ENCODE measurements around the gene EHBP1L1. TPM values are rescaled to one million over a fixed set of nuclear protein-coding genes. Genes with fewer than 3 reads are reported as not detected.
"Not testable (repeated sequence)": the region's sequence is repeated elsewhere in the genome, so short reads cannot be mapped to it uniquely, and the experiment has no call there.

The EHBP1L1 gene
- total RNA-seq, 1 donor from 2014 or later: 43.5 TPM

DNA sequence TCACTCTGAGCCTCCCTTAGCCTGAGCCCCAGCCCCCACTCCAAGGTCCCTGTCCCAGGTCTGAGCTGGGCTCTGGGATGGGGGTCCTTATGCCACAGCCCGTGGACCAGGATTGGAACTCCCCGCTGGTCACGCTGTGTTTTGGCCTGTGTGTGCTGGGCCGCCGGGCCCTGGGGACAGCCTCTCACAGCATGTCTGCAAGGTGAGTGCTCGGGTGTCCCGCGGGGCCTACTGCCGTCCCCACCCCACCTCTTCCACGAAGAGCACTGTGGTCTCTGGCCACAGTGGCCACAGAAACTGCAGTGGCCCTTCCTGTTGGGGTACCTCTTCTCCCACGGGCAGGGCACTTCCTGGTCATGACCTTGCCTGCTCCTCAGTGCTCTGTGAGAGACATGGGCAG, 58.6 kb downstream of the EHBP1L1 start:
- DNase-seq (ENCODE audit: low read depth, low spot score): no peak

DNA sequence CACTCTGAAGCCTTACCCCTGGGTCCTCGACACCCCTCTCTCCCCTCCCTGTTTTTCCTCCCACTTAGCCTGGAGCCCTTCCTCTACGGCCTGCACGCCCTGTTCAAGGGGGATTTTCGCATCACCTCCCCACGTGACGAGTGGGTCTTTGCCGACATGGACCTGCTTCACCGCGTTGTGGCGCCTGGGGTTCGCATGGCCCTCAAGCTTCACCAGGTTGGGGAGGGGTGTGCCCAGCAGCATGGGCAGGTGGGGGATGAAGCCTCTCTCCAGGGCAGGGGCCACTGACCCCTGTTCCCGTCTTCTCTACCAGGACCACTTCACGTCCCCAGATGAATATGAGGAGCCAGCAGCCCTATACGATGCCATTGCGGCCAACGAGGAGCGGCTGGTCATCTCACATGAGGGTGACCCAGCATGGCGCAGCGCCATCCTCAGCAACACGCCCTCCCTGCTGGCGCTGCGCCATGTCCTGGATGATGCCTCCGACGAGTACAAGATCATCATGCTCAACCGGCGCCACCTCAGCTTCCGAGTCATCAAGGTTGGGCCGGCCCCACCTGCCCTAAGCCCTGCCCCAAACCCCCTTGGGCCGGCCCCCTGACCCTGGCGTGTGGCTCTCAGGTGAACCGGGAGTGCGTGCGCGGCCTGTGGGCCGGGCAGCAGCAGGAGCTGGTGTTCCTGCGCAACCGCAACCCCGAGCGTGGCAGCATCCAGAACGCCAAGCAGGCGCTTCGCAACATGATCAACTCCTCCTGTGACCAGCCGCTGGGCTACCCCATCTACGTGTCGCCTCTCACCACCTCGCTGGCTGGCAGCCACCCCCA, 59.3 kb downstream of the EHBP1L1 start:
- no peak for DNase-seq (ENCODE audit: low read depth, low spot score)

DNA sequence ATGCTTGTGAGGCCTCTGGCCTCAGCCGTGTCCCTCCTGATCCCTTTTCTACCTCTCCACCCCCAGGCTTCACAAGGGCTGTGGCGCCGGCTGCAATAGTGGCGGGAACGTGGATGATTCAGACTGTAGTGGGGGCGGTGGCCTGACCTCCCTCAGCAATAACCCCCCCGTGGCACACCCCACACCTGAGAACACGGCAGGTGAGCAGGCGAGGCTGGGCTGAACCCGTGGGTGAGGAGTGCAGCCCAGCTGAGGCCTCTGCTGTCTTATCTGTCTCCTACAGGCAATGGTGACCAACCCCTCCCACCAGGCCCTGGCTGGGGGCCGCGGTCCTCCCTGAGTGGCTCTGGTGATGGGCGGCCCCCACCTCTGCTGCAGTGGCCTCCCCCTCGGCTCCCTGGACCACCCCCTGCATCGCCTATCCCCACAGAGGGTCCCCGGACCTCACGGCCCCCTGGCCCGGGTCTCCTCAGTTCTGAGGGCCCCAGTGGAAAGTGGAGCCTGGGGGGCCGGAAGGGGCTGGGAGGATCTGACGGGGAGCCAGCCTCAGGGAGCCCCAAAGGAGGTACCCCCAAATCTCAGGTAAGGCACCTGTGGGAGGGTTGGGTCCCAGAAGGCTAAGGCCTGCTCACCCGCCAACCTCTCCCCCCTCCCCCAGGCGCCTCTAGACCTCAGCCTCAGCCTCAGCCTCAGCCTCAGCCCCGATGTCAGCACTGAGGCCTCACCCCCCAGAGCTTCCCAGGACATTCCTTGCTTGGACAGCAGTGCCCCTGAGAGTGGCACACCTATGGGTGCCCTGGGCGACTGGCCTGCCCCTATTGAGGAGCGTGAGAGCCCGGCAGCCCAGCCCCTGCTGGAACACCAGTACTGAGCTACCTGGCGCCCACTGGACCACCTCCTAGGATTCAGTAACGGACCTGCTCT, 60.5 kb downstream of the EHBP1L1 start:
- no peak for DNase-seq (ENCODE audit: low read depth, low spot score)

DNA sequence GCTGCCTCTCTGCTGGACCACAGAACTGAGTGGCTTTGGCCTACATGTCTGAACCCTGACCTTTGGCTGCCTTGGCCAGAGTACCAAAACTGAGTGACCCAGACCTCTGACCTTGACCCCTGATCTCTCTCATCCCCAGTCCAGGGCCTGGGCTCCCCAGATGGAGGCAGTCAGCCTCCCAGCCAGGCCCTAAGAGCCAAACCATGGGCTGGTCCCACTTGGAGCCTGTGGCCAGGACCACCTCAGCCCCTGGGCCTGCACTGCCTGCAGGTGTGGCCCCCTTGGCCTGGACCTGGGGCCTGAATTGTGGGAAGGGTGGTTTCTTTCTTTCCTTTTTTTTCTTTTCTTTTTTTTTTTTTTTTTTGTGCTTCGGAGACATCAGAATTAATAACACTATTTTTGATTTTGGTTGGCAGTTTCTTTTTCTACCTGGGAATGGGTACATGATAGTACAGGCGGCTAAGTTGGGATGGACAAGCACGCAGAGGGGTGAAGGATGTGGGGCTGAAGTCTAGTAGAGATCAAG, 61.2 kb downstream of the EHBP1L1 start:
- no peak for DNase-seq (ENCODE audit: low read depth, low spot score)

DNA sequence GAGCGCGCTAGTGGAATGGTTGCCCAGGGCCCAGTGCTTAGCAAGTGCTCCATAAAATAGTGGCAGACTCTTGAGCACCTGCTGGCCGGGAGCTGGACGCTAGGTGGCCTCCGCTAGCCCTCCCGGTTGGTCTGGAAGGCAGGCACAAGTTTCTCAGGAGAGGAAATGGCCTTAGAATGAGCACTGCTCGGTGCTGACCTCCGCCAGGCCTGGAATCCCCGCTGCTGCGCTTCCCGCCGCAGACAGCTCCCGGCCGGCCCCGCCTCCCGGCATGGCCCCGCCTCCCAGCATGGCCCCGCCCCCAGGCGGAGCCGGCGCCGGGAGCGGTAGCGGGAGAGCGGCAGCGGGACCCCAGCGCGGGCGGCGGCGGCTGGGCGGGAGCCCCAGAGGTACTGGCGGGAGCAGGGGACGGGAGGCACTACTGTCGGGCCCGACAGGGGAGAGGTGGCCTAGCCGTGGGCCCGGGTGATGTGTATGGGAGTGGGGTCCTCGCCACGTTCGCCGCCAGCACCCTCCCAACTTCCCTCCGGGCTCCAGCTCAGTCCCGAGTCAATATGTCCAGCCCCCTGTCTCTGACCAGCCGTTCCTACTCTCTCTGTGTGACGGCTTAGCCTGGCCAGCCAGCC, 62.1 kb downstream of the EHBP1L1 start, which contains the start of gene SIPA1:
TSS of gene SIPA1 (plus strand) at position 308 of the 626 bp plus-strand sequence. CDS start 2,821 bp downstream, outside the sequence.
- peak; percentile 87 for DNase-seq (ENCODE audit: low read depth, low spot score)

DNA sequence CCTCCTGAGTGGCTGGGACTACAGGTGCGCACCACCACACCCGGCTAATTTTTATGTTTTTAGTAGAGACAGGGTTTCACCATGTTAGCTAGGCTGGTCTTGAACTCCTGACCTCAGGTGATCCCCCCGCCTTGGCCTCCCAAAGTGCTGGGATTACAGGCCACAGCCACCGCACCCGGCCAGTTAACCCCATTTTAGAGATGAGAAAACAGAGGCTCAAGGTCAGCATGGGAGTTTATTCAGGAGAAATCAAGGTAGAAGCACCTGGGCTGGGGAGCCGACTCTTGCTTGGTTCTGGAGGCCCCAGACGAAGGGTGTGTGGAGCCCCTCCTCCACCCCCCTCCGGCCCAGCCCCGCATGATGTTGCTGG, 63.4 kb downstream of the EHBP1L1 start:
- not testable (repeated sequence) for DNase-seq (ENCODE audit: low read depth, low spot score)

DNA sequence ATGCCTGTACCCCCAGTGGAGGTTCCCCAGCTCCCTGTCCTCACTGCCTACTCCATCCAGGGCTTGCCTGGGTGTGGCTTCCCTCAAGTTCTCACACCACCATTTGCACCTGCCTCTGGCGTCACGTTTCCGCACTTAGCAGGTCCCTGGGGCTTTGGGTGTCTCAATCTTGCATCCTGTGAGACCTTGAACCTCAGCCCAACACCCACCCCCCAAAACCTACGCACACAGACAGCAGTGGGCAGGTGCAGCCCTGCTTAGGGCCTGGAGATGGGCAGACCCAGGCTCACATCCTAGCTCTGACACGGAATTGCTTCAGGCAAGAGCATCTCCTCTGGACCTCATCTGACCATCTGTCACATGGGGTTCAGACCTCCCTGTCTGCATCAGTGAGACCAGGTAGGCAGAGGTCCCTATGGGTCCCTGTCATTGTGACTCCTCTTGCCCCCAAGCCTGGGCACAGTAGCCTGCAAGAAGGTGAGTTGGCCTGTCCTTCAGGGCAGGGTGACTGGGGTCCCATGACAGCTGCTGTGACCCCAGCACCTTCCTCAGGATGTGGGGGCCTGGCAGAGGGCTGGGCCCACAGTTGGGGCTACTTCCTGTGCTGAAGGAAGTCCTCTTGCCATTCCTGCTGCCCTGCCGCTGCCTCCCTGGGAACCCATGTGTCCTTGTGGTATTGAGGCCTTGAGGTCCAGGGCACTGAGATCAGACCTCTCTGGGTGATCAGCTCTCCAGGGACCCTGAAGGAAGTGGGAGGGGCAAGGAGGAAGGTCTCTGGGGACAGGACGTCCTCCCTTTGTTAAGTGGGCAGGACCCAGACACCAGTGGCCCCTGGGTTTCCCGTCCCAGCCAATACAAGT, 64.0 kb downstream of the EHBP1L1 start:
- no peak for DNase-seq (ENCODE audit: low read depth, low spot score)

DNA sequence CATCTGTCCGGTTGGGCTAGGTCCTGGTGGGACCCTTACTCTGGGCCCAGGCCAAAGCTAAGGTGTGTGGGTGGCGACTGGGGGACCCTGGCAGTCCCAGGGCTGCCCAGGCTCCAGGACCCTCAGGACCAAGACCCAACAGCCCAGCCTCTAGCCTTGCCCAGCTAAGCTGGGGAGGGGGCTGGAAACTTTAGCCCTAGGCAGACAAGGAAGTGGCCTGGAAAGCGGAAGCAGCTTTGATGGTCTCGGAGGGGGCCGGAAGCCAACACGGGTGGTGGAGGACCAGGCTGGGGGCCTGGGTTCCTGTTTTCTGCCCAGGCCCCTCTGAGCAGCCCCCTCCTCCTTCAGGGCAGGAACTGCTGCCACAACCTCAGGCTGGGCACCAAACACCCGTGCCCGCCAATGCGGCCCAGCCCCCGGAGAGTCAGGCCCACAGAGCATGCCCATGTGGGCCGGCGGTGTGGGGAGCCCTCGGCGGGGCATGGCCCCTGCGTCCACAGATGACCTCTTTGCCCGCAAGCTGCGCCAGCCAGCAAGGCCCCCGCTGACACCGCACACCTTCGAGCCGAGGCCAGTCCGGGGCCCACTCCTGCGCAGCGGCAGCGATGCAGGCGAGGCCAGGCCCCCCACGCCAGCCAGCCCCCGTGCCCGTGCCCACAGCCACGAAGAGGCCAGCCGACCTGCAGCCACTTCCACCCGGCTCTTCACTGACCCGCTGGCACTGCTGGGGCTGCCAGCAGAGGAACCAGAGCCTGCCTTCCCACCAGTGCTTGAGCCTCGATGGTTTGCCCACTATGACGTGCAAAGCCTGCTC, 64.8 kb downstream of the EHBP1L1 start:
- DNase-seq (ENCODE audit: low read depth, low spot score): no peak

DNA sequence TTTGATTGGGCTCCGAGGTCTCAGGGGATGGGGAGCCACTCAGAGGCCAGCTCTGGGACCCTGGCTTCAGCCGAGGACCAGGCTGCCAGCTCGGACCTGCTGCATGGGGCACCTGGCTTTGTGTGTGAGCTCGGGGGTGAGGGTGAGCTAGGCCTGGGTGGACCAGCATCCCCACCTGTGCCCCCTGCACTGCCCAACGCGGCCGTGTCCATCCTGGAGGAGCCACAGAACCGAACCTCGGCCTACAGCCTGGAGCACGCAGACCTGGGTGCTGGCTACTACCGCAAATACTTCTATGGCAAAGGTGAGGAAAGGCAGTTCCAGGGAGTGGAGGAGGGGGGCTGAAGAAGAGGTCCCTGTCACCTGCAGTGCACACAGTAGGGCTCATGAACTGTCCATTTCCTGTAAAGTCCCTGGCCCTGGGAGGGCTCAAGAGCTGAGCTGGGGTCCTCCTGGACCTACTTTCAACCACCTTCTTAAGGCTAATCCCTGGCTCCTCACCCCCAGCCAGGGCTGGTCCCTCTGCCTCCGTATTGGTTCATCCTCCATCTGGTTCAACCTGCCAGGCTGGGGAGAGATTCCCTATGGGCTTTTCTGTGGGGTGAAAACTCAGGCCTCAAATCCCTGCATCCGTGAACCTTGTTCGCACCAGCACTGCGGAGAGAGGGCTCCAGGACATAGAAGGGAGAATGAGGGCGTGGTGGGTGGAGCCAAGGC, 65.6 kb downstream of the EHBP1L1 start:
- DNase-seq (ENCODE audit: low read depth, low spot score): no peak

Other genes starting within 250 kb of the EHBP1L1 start
- gene DPF2, start 242.2 kb upstream of the EHBP1L1 start, total RNA-seq: 24.3 and 38.3 TPM in 2 replicates
- gene TIGD3, start 221.3 kb upstream of the EHBP1L1 start, total RNA-seq: 0.32 and 0.33 TPM in 2 replicates
- gene SLC25A45, start 193.4 kb upstream of the EHBP1L1 start, total RNA-seq: 1.3 and 1.4 TPM in 2 replicates
- gene FRMD8, start 189.4 kb upstream of the EHBP1L1 start, total RNA-seq: 78.5 and 80.6 TPM in 2 replicates
- 64.8 and 99.3 TPM in 2 replicates for gene NEAT1, start 153.3 kb upstream of the EHBP1L1 start, total RNA-seq
- gene MALAT1, start 77.0 kb upstream of the EHBP1L1 start, total RNA-seq: 4,401 and 5,456 TPM in 2 replicates
- gene SCYL1, start 51.0 kb upstream of the EHBP1L1 start, total RNA-seq: 60.9 and 77.9 TPM in 2 replicates
- 19.4 and 23.1 TPM in 2 replicates for gene LTBP3, start 17.7 kb upstream of the EHBP1L1 start, total RNA-seq
- gene ZNRD2, start 5.6 kb upstream of the EHBP1L1 start, total RNA-seq: 50.5 and 52.6 TPM in 2 replicates
- 23.3 and 24.7 TPM in 2 replicates for gene FAM89B, start 3.5 kb upstream of the EHBP1L1 start, total RNA-seq
- 0.04 and 0.13 TPM in 2 replicates for gene KCNK7, start 19.7 kb downstream of the EHBP1L1 start, total RNA-seq
- gene MAP3K11, start 38.2 kb downstream of the EHBP1L1 start, total RNA-seq: 69.9 and 91.4 TPM in 2 replicates
- gene PCNX3, start 39.7 kb downstream of the EHBP1L1 start, total RNA-seq: 14.3 and 17.7 TPM in 2 replicates
- gene SIPA1, start 62.0 kb downstream of the EHBP1L1 start, total RNA-seq: 45.3 and 63.5 TPM in 2 replicates
- 20.0 and 22.5 TPM in 2 replicates for gene RELA, start 86.9 kb downstream of the EHBP1L1 start, total RNA-seq
- 35.5 and 37.7 TPM in 2 replicates for gene KAT5, start 136.2 kb downstream of the EHBP1L1 start, total RNA-seq
- 38.1 and 46.3 TPM in 2 replicates for gene RNASEH2C, start 144.7 kb downstream of the EHBP1L1 start, total RNA-seq
- 7.6 and 8.6 TPM in 2 replicates for gene AP5B1, start 204.9 kb downstream of the EHBP1L1 start, total RNA-seq
- gene OVOL1, start 211.0 kb downstream of the EHBP1L1 start, total RNA-seq: not detected in 2 replicates